Kidney (tissue), 14 donors: ENCODE measurements around the gene PRKAR2B. TPM values are rescaled to one million over a fixed set of nuclear protein-coding genes. Genes with fewer than 3 reads are reported as not detected.

ENCODE experiments used
- DNase-seq, 5 donors: peaks; one replicate each; pipeline ENCODE4 v3.0.0-alpha.2; 2013 to 2020
- FAIRE-seq: peaks from 2 replicates; lab custom pipeline; 2012; peaks lifted over from hg19 to GRCh38; lab: Jason Lieb, UNC
- H3K27ac ChIP-seq, 2 donors: one replicate each; pipeline ENCODE4 v1.7.0; 2013; ENCODE audit warnings: low read depth in 2 of 2, low read length in 2 of 2, inconsistent platforms in 1 of 2
- H3K27me3 ChIP-seq: one replicate; pipeline ENCODE4 v1.7.1; 2013; ENCODE audit warnings: low read length, inconsistent platforms; ENCODE audit not compliant: control insufficient read depth, insufficient read depth
- H3K36me3 ChIP-seq, 3 donors: one replicate each; pipeline versions ENCODE4 v1.7.0 to v1.7.1; 2013; ENCODE audit warnings: low read length in 3 of 3, control low read depth in 1 of 3, inconsistent platforms in 1 of 3; ENCODE audit not compliant: insufficient read depth in 3 of 3, control insufficient read depth in 2 of 3
- H3K4me1 ChIP-seq, 3 donors: one replicate each; pipeline versions ENCODE4 v1.7.0 to v1.7.1; 2013; ENCODE audit warnings: low read length in 3 of 3, inconsistent platforms in 1 of 3, low read depth in 1 of 3; ENCODE audit not compliant: control insufficient read depth in 2 of 3, insufficient read depth in 2 of 3
- H3K4me3 ChIP-seq, 3 donors: one replicate each; pipeline versions ENCODE4 v1.7.0 to v1.8.1; 2013; ENCODE audit warnings: low read length in 3 of 3, control low read depth in 1 of 3, inconsistent platforms in 1 of 3
- H3K9ac ChIP-seq, 3 donors: one replicate each; pipeline versions ENCODE4 v1.7.0 to v1.7.1; 2013; ENCODE audit warnings: low read length in 3 of 3, control low read depth in 1 of 3, inconsistent platforms in 1 of 3
- H3K9me3 ChIP-seq, 3 donors: one replicate each; pipeline versions ENCODE4 v1.7.0 to v1.7.1; 2013; ENCODE audit warnings: low read length in 3 of 3, control low read depth in 1 of 3, inconsistent platforms in 1 of 3; ENCODE audit not compliant: control insufficient read depth in 2 of 3, insufficient read depth in 1 of 3
- intact Hi-C: fragments of 100-400 bp; cut with DNase I; formaldehyde crosslinking; loops from one replicate; pipeline ENCODE4 v1.11.1; 2022
- polyA plus RNA-seq: library from polyadenylated mRNA; stranded (reverse); fragments of 350-450 nt; fragmentation: Illumina TruSeq; extraction: RNeasy Lipid Tissue Mini Kit (QIAGEN cat#74804); gene quantifications from one replicate; pipeline ENCODE4 v1.2.3, GENCODE V29; 2014; ENCODE audit warnings: low read depth, low replicate concordance; ENCODE audit not compliant: insufficient read depth
- total RNA-seq: library from RNA; stranded (reverse); fragmentation: NEBNext Ultra II Directional; extraction: Animal tissue kit (Norgen Biotek cat#: 25700); gene quantifications from one replicate; pipeline ENCODE4 v1.2.1, GENCODE V29; 2021
- TF ChIP-seq, protein P1 (sequence below): IDR thresholded peaks from 3 replicates; pipeline ENCODE4 v1.5.1; 2012; ENCODE audit warnings: mild to moderate bottlenecking, moderate library complexity, borderline replicate concordance; ENCODE audit not compliant: insufficient read depth; ENCODE audit errors: extremely low read depth
- donor health status: control.
- donor health status: control.
- donor health status: control.
- donor health status: control.
- donor health status: control.
- donor health status: DM: yes; HTN: yes; CAD: no.
- donor health status: Normal renal cell carcinoma (clear cell type).

PRKAR2B gene
- total and polyA plus RNA-seq, 2 donors from 2014 or later: 6.9 to 7.3 TPM

- intact Hi-C loops: no loop called here
These were observed 18.3 kb upstream of the PRKAR2B start for GRCh38 chr7:107026166-107026565.

GRCh38 chr7:107027208-107027607 is 17.3 kb upstream of the PRKAR2B start:
- intact Hi-C loops: no loop called here
- H3K36me3 ChIP-seq: no peaks in the 10 kb centered on the region
- H3K9me3 ChIP-seq: peaks cover 0 to 6% (median 0%) of the 10 kb centered on the region in 3 donors
- no peak overlapping the region for H3K27ac ChIP-seq
- H3K9ac ChIP-seq: no peak overlapping the region
- no peaks in the 10 kb centered on the region for H3K4me1 ChIP-seq
- DNase-seq (no peak), FAIRE-seq (no peak)
- no peak overlapping the region for H3K4me3 ChIP-seq
- TF ChIP-seq, protein P1, sequence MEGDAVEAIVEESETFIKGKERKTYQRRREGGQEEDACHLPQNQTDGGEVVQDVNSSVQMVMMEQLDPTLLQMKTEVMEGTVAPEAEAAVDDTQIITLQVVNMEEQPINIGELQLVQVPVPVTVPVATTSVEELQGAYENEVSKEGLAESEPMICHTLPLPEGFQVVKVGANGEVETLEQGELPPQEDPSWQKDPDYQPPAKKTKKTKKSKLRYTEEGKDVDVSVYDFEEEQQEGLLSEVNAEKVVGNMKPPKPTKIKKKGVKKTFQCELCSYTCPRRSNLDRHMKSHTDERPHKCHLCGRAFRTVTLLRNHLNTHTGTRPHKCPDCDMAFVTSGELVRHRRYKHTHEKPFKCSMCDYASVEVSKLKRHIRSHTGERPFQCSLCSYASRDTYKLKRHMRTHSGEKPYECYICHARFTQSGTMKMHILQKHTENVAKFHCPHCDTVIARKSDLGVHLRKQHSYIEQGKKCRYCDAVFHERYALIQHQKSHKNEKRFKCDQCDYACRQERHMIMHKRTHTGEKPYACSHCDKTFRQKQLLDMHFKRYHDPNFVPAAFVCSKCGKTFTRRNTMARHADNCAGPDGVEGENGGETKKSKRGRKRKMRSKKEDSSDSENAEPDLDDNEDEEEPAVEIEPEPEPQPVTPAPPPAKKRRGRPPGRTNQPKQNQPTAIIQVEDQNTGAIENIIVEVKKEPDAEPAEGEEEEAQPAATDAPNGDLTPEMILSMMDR: no peak
- H3K27me3 ChIP-seq: no peaks in the 10 kb centered on the region

More at GRCh38 chr7:107026166-107026565, 18.3 kb upstream of the PRKAR2B start:
- Histone ChIP-seq H3K36me3 (no peaks in the 10 kb centered on the region), H3K9ac (no peak overlapping the region), H3K27ac (no peak overlapping the region), H3K4me3 (no peak overlapping the region), H3K9me3 (peaks cover 0 to 6% (median 0%) of the 10 kb centered on the region in 3 donors), H3K27me3 (no peaks in the 10 kb centered on the region), H3K4me1 (no peaks in the 10 kb centered on the region)
- FAIRE-seq (no peak), DNase-seq (no peak)
- TF ChIP-seq, protein P1: no peak

GRCh38 chr7:107029061-107029763 is 15.3 kb upstream of the PRKAR2B start:
- H3K9me3 ChIP-seq: no peaks in the 10 kb centered on the region
- TF ChIP-seq, protein P1: no peak
- H3K4me3 ChIP-seq: no peak overlapping the region
- no peak overlapping the region for H3K9ac ChIP-seq
- no peak overlapping the region for H3K27ac ChIP-seq
- DNase-seq (no peak), FAIRE-seq (no peak)
- H3K36me3 ChIP-seq: no peaks in the 10 kb centered on the region
- intact Hi-C loops: no loop called here
- no peaks in the 10 kb centered on the region for H3K4me1 ChIP-seq
- no peaks in the 10 kb centered on the region for H3K27me3 ChIP-seq
